Astrocyte (in vitro differentiated cells and primary cell): ENCODE results near the gene PARD3B.

Source experiments
- CTCF ChIP-seq: IDR thresholded peaks from 2 replicates; pipeline ENCODE4 v1.5.1; 2011; ENCODE audit warnings: low read depth, mild to moderate bottlenecking, inconsistent platforms, low read length, moderate library complexity; ENCODE audit not compliant: insufficient read depth
- EZH2 ChIP-seq: IDR thresholded peaks from 2 replicates; pipeline ENCODE4 v1.6.1; 2012; ENCODE audit warnings: mild to moderate bottlenecking, low read length, inconsistent platforms; ENCODE audit not compliant: insufficient read depth

- TF ChIP-seq CTCF, result no peak
- TF ChIP-seq EZH2, result no peak
These were observed 1112.3 kb downstream of the PARD3B start for GRCh38 chr2:205657579-205657978.
